Loucy (cell line): ENCODE measurements around the gene EGFL7.

Source experiments
- H2AFZ ChIP-seq: fragments of 200-600 bp; sonication (generic); 2 replicates; pipeline ENCODE4 v1.6.0; 2016; ENCODE audit warnings: antibody characterized with exemption, mild to moderate bottlenecking, low read length, moderate library complexity
- H3F3A ChIP-seq: fragments of 200-600 bp; 2 replicates; pipeline ENCODE4 v1.6.0; 2016; ENCODE audit warnings: antibody characterized with exemption, low read depth, mild to moderate bottlenecking
- H3K27me3 ChIP-seq: fragments of 200-600 bp; sonication (generic); 2 replicates; pipeline ENCODE4 v1.6.1; 2014; ENCODE audit warnings: low read length, mild to moderate bottlenecking; ENCODE audit not compliant: insufficient read depth, poor library complexity, severe bottlenecking
- H3K36me3 ChIP-seq: fragments of 200-600 bp; sonication (generic); 2 replicates; pipeline ENCODE4 v1.6.1; 2016; ENCODE audit warnings: low read length; ENCODE audit not compliant: insufficient read depth
- H3K4me1 ChIP-seq: fragments of 200-600 bp; sonication (generic); 2 replicates; pipeline ENCODE4 v1.5.1; 2014; ENCODE audit warnings: low read length, mild to moderate bottlenecking; ENCODE audit not compliant: insufficient read depth, poor library complexity, severe bottlenecking
- H3K4me2 ChIP-seq: fragments of 200-600 bp; sonication (generic); 2 replicates; pipeline ENCODE4 v1.6.0; 2014; ENCODE audit warnings: antibody characterized with exemption, low read length, low read depth, mild to moderate bottlenecking; ENCODE audit not compliant: poor library complexity, severe bottlenecking
- H3K4me3 ChIP-seq: fragments of 200-600 bp; sonication (generic); 2 replicates; pipeline ENCODE4 v1.5.1; 2014; ENCODE audit warnings: low read length, mild to moderate bottlenecking, mixed read lengths; ENCODE audit not compliant: poor library complexity, severe bottlenecking
- H3K79me2 ChIP-seq: fragments of 200-600 bp; sonication (generic); 2 replicates; pipeline ENCODE4 v1.6.1; 2014; ENCODE audit warnings: low read length; ENCODE audit not compliant: insufficient read depth
- H3K9ac ChIP-seq: fragments of 200-600 bp; sonication (generic); 2 replicates; pipeline ENCODE4 v1.6.0; 2014; ENCODE audit warnings: mild to moderate bottlenecking, low read depth, low read length, moderate library complexity; ENCODE audit not compliant: poor library complexity, severe bottlenecking
- H3K9me2 ChIP-seq: fragments of 200-600 bp; sonication (generic); replicated peaks from 2 replicates; pipeline ENCODE4 v1.6.1; 2016; ENCODE audit warnings: low read depth, low read length, mixed read lengths
- H3K9me3 ChIP-seq: fragments of 200-600 bp; sonication (generic); 2 replicates; pipeline ENCODE4 v1.6.1; 2014; ENCODE audit warnings: mild to moderate bottlenecking, antibody characterized with exemption, low read length, low read depth; ENCODE audit not compliant: insufficient read depth
- H4K20me1 ChIP-seq: fragments of 200-600 bp; sonication (generic); 2 replicates; pipeline ENCODE4 v1.6.0; 2014; ENCODE audit warnings: antibody characterized with exemption, low read length, mild to moderate bottlenecking; ENCODE audit not compliant: insufficient read depth, poor library complexity, severe bottlenecking
- CTCF ChIP-seq: fragments of 200-600 bp; sonication (generic); conservative IDR thresholded peaks from 2 replicates; pipeline ENCODE4 v1.5.1; 2014; ENCODE audit warnings: mild to moderate bottlenecking, antibody characterized with exemption, low read length
- EZH2phosphoT487 ChIP-seq: fragments of 200-600 bp; IDR thresholded peaks from 2 replicates; pipeline ENCODE4 v1.6.1; 2018; ENCODE audit warnings: antibody characterized with exemption, mild to moderate bottlenecking, moderate library complexity, borderline replicate concordance

The EGFL7 gene

DNA sequence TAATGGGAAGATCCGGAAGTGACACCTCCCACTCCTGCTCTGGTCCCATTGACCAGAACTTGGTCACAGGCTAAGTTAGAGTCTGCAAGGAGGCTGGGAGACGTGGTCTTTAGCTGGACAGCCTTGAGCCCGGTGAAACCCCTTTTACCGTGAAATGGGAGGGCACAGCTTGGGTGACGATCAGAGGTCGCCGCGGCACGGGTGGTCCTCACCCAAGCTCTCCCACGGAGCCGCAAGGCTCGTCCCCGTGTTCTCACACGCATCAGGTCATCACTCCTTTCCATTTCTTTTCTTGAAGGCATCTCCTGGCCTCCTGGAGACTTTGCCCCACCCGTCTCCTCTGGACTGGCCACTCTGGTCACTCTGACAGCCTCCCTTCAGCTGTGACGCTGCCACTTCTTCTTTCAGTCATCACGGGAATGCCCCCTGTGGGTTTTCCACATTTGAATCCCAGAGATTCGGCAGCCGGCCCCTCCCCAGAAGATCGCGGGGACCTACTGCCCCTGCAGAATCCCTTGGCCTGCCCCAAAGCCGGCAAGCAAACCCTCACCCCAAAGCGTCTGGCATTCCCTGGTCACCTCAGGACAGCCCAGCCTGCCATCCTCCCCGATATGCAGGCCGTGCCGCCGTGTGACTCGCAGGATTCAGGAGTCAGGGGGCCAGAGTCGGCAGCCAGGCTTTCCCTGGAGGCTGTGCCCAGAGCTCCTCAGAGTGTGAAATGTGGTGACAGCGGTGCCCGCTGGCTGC, 18.9 kb upstream of the EGFL7 start:
- no peaks in the 10 kb centered on the region for H3K9me3 ChIP-seq
- H3F3A ChIP-seq, result no peaks in the 10 kb centered on the region
- no peaks in the 10 kb centered on the region for H3K79me2 ChIP-seq
- H3K4me1 ChIP-seq, result peaks cover 6% of the 10 kb centered on the region
- no peaks in the 10 kb centered on the region for H3K9me2 ChIP-seq
- H3K9ac ChIP-seq, result peak overlapping the region; percentile 65
- no peaks in the 10 kb centered on the region for H3K27me3 ChIP-seq
- H3K4me3 ChIP-seq, result peak overlapping the region; percentile 5
- TF ChIP-seq EZH2phosphoT487, result no peak
- TF ChIP-seq CTCF, result no peak
- peak overlapping the region; percentile 53 for H3K4me2 ChIP-seq
- no peaks in the 10 kb centered on the region for H4K20me1 ChIP-seq
- H3K36me3 ChIP-seq, result no peaks in the 10 kb centered on the region
- H2AFZ ChIP-seq, result peak overlapping the region; percentile 89

GRCh38 chr9:136644343-136644592, 18.4 kb upstream of the EGFL7 start:
- Histone ChIP-seq H4K20me1 (no peaks in the 10 kb centered on the region), H3K4me2 (peak overlapping the region; percentile 53), H3K9ac (peak overlapping the region; percentile 65), H3K4me3 (peak overlapping the region; percentile 5), H3K9me2 (no peaks in the 10 kb centered on the region), H3K27me3 (no peaks in the 10 kb centered on the region), H3K4me1 (peaks cover 6% of the 10 kb centered on the region), H3K36me3 (no peaks in the 10 kb centered on the region), H3F3A (no peaks in the 10 kb centered on the region), H3K9me3 (no peaks in the 10 kb centered on the region), H3K79me2 (no peaks in the 10 kb centered on the region), H2AFZ (peak overlapping the region; percentile 89)
- TF ChIP-seq CTCF (no peak), EZH2phosphoT487 (no peak)

DNA sequence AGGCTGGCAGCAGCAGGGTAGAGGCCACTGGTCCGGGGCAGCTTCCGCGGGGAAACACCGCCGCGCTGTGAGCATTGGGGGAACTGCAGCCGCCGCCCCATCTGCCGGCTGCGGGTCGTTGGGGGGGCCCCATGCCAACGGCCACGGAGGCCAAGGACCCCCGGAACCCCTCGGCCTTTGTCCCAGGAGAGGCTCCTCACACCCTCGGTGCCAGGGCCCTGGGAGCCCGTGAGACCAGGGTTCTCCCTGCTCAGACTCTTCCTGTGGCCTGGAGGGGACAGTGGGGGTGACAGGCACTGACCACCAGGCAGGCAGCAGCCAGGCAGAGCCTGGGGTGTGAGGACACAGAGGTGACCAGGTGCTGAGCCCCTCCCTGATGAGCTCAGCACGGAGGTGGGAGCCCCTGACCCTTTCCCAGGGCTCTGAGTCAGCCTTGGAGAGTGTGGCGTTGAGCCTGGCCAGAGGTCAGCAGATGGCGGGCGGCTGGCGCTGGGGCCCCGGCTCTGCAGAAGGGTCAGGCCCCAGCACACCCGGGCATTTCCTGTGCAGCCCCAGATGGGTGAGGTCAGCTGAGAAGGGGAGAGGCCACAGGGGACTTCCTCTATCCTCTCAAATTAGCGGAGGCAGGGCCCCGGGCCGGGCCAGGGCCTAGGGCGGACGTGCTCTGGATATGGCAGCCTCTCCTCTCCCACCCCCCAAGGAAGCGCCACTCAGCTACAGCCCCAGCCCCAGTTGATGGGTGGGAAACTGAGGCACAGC, 17.9 kb upstream of the EGFL7 start:
- Histone ChIP-seq H3K4me3 (peak overlapping the region; percentile 5), H3K4me2 (peak overlapping the region; percentile 53)

More for the DNA sequence above, 17.9 kb upstream of the EGFL7 start:
- Histone ChIP-seq H3F3A (no peaks in the 10 kb centered on the region), H3K36me3 (no peaks in the 10 kb centered on the region), H3K27me3 (no peaks in the 10 kb centered on the region), H3K9ac (peak overlapping the region; percentile 65), H3K9me3 (no peaks in the 10 kb centered on the region), H3K79me2 (no peaks in the 10 kb centered on the region), H4K20me1 (no peaks in the 10 kb centered on the region), H3K4me1 (peaks cover 6% of the 10 kb centered on the region), H2AFZ (peak overlapping the region; percentile 89), H3K9me2 (no peaks in the 10 kb centered on the region)
- TF ChIP-seq CTCF (peak; percentile 78), EZH2phosphoT487 (no peak)
